Anterior cingulate cortex (tissue), 58 donors: ENCODE measurements around the gene TNFRSF6B.
"Not testable (repeated sequence)": the region's sequence is repeated elsewhere in the genome, so short reads cannot be mapped to it uniquely, and the experiment has no call there.

Experiments used
- DNase-seq, 58 donors: peaks; one replicate each; lab custom pipeline; 2025; lab: John Stamatoyannopoulos, UW

The TNFRSF6B gene

DNA sequence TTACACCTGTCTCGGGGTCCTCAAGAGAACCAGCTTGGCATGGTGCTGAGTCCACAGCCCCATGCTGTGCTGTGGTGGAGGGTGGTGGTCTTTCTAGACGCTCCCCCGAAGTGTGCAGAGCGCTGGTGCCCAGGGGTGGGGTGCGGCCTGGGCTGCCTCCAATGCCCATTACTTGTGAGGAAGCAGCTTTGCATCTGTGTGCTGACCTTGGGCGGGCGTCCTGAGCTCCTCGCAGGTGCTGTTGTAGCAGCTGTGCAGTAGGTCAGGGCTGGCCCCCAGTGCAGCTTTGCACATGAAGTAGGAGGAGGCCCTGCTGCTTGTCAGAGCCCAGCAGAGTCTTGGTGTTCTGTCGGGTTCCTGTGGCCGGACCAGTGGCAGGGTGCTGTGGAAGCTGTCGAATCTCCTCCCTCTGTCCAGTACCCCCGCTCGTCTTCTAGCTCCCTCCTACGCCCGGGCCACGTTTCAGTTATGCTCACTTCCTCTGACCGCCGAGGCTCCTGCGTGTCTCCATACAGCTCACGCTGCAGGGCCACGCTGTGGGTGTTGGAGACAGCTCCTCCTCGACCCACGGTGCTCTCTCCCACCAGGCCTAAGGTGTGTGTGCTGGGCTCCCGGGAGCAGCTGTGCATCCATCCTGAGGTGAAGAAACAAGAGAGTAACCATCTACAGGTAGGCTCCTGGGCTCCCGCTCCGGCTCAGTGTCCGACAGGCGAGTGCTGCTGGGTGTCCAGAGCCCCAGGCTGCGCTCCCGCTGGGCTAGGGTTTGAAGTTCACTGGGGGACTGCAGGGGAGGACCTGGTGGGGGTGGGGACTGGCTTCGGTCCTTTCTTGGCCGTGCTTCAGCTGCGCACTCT, 34.3 kb upstream of the TNFRSF6B start:
- no peak for DNase-seq

GRCh38 chr20:63662813-63663189, 33.7 kb upstream of the TNFRSF6B start:
- no peak for DNase-seq

GRCh38 chr20:63663332-63664066, 33.0 kb upstream of the TNFRSF6B start:
- DNase-seq, result no peak

DNA sequence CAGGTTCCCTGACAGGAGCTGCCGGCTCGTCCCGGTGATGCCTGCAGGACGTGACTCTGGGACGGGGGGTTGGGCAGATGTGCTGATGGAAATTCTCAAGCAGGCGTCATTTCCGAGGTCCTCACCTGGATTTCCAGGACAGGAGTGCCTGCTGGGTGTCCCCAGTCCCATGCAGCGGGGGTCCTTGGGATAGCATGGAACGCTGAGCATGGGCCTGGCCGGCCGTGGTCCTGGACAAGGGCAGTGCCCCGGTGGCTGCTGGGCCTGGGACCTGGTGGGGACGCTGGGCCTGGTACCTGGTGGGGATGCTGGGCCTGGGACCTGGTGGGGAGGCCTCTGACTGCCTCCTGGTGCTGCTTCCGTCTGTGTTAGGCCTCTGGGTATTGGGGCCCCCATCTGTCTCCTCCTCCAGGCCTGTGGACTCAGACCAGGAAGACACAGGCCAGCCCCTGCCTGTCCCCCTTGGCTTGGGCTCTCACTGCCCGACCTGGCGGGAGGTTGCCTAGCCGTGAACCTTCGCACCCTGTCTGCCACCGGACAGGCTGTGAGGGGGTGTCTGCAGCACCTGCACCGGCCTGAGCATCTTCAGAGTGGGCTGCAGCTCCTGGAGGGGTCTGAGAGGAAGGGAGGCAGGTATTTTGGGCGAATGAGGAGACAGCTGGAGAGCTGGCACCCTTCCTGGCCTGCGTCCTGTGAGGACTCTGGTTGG, 32.2 kb upstream of the TNFRSF6B start:
- DNase-seq, result no peak

GRCh38 chr20:63664861-63665594, 31.4 kb upstream of the TNFRSF6B start:
- DNase-seq, result peak in 50 of 58 donors; percentile 16 to 82 (median 45)

- no peak for DNase-seq
Observed at GRCh38 chr20:63665708-63666107, 30.7 kb upstream of the TNFRSF6B start.

GRCh38 chr20:63667858-63668257, 28.6 kb upstream of the TNFRSF6B start:
- DNase-seq, result no peak

DNA sequence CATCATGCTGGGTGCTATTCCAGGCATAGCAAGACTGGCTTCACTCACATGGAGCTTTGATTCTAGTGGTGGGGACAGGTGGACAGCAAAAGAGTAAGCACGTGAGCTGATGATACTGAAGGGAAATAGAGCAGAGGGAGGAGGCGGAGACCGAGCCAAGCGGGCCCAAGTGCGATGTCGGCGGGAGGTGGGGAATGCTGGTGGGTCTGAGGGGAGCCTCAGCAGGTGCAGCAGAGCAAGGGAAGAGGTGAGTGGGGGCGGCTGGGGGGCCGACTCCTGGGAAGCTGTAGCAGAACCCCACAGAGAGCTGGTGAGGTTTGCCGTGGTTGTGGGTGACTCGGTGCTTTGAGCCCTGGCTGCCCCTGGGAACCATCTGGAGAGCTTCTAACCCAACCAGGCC, 28.1 kb upstream of the TNFRSF6B start:
- DNase-seq, result no peak

DNA sequence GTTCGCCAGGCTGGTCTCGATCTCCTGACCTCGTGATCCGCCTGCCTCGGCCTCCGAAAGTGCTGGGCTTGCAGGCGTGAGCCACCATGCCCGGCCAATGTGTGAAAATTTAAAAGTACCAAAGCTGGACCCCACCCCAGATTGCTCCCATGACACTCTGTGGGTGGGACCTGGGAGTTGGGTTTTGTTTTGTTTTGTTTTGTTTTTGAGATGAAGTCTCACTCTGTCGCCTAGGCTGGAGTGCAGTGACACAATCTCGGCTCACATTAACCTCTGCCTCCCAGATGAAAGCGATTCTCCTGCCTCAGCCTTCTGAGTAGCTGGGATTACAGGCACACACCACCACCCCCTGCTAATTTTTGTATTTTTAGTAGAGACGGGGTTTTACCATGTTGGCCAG, 24.8 kb upstream of the TNFRSF6B start:
- not testable (repeated sequence) for DNase-seq

DNA sequence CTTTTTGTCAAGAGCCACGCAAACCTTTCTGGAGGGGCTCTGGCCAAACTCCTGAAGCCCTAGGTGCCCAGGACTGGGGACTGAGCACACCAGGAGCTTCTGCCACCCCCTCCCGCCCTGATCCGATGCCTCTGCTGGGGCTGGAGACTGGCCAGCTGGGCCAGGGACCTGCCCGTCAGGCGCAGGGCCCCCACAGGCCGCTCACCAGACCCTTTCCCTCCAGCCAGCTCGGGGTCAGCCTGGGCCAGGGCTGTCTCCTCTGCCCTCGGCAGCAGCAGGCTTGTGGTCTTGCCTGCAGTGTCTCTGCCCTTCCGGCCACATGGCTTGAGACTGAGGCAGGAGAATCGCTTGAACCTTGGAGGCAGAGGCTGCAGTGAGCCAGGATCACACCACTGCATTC, 23.8 kb upstream of the TNFRSF6B start:
- no peak for DNase-seq

GRCh38 chr20:63673951-63674350, 22.5 kb upstream of the TNFRSF6B start:
- no peak for DNase-seq

GRCh38 chr20:63675681-63676368, 20.6 kb upstream of the TNFRSF6B start:
- no peak for DNase-seq

DNA sequence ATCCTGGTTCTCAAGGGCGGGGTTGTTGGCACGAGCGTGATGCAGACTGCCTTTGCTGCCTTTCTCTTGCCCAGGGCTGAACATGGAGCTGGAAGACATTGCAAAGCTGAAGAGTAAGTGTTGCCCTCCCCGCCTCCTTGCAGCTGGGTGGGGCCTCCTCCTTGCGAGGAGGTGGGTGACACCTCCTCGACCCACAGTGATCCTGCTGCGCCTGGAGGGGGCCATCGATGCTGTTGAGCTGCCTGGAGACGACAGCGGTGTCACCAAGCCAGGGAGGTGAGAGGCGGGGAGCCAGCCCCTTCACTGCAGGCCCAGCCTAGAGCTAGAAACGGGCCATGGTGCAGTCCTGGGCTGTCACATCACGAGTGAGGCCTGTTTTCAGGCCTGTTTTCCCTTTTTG, 18.4 kb upstream of the TNFRSF6B start:
- peak in 1 of 58 donors; percentile 10 for DNase-seq

DNA sequence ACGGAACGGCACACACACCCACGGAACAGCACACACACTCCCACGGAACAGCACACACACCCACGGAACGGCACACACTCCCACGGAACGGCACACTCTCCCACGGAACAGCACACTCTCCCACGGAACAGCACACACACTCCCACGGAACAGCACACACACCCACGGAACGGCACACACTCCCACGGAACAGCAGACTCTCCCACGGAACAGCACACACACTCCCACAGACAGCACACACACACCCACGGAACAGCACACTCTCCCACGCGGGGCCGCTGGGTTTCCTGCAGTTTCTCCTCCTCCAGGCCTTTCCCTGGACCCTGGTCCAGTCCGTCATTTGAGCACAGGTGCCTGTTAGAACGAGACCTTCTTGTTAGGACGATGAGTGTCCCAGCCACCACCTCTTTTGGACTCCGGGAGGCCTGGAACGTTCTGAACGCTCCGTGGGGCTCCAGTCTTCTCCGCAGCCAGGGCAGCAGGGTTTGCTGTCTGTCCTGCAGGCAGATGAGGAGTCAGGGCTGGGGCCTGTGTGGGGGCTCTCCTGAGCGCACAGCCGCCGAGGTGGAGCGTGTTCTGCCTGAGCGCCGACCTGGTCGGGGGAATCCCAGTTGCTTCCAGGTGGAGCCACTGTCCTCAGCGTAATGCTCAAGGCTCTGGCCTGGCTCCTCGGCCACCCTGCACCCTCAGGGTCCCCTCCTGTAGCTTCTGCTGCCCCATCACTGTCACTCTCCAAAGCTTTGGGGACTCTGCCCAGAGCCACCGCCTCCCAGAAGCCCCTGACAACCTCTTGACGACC, 17.6 kb upstream of the TNFRSF6B start:
- no peak for DNase-seq

- no peak for DNase-seq
Observed at GRCh38 chr20:63679799-63680305, 16.6 kb upstream of the TNFRSF6B start.

GRCh38 chr20:63680427-63680826, 16.0 kb upstream of the TNFRSF6B start:
- no peak for DNase-seq

DNA sequence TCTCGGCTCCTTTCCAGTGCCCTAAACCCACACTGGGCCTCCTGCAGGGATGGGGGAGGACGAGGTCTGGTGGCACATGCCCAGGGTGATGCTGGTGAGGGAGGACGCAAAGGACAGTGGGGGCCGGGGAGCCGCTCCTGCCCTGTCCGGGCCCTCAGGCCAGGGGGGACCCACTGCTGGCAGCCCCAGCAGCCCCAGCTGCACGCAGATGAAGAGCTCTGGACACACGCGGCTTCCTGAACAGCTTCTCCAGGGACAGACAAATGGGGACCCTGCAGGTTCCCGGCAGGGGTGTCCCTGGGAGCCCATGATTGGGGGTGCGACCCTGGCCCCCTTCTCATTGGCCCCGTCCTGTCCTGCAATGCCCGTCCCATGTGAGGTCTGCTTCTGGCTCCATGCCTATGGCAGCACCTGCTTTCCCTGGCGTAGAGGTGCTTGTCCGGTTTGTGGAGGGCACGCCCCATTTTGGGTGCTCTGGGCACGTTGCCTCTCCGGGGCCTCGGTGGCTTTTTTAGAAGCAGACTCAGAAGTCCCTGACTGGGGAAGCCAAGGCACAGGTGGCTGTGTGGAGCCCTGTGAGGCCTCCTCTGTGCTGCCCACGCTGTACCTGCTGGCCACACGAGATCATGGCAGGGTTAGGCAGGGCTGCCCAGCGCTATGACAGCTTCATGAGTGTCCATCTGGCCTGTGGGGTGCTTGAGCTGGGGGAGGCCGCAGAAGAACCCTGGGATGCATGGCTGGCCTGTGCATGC, 15.4 kb upstream of the TNFRSF6B start:
- no peak for DNase-seq

GRCh38 chr20:63681609-63682142, 14.8 kb upstream of the TNFRSF6B start:
- DNase-seq, result no peak
